ENCODE results near the gene TMEM253.

GRCh38 chr14:21123429-21123828 is 22.6 kb downstream of the TMEM253 start:
- TF ChIP-seq CTCF (IDR thresholded peaks at IDR 0.05) (no peak), POLR2A (IDR thresholded peaks at IDR 0.05) (no peak), EP300 (IDR thresholded peaks at IDR 0.05) (no peak)
